A673 (cell line): ENCODE data around the gene SRPX2.

ENCODE experiments used
- EZH2 ChIP-seq: fragments of 200-600 bp; sonication (generic); IDR thresholded peaks from 2 replicates; pipeline ENCODE4 v1.6.1; 2017; ENCODE audit warnings: borderline replicate concordance, low read depth, mild to moderate bottlenecking, mixed read lengths, antibody characterized with exemption, low read length; ENCODE audit not compliant: poor library complexity, severe bottlenecking
- TF ChIP-seq, protein P1 (sequence below): fragments of 300-800, 200-600 bp; sonication (generic); conservative IDR thresholded peaks from 2 replicates; pipeline ENCODE4 v1.5.1; 2017; ENCODE audit warnings: low read depth, mild to moderate bottlenecking, antibody characterized with exemption, low read length, moderate library complexity, mixed read lengths

DNA sequence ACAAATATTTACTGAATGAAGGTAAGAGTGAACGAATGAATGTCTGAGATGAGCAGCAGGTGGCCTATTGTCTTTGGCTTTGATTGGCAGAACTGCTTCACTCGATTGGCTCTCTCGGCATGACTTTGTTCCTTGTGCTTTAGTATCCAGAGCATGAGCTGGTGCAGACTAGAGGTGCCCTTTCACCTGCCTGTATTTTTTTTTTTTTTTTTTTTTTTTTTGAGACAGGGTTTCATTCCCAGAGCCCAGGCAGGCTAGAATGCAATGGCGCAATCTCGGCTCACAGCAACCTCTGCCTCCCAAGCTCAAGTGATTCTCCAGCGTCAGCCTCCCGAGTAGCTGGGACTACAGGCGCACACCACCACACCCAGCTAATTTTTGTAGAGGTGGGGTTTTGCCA lies 38.9 kb downstream of the SRPX2 start:
- TF ChIP-seq, protein P1, sequence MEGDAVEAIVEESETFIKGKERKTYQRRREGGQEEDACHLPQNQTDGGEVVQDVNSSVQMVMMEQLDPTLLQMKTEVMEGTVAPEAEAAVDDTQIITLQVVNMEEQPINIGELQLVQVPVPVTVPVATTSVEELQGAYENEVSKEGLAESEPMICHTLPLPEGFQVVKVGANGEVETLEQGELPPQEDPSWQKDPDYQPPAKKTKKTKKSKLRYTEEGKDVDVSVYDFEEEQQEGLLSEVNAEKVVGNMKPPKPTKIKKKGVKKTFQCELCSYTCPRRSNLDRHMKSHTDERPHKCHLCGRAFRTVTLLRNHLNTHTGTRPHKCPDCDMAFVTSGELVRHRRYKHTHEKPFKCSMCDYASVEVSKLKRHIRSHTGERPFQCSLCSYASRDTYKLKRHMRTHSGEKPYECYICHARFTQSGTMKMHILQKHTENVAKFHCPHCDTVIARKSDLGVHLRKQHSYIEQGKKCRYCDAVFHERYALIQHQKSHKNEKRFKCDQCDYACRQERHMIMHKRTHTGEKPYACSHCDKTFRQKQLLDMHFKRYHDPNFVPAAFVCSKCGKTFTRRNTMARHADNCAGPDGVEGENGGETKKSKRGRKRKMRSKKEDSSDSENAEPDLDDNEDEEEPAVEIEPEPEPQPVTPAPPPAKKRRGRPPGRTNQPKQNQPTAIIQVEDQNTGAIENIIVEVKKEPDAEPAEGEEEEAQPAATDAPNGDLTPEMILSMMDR: no peak
- TF ChIP-seq EZH2: no peak
